GM18517 (cell line): Measurements from ENCODE around the gene ZNF555.

Experiments
- ATAC-seq: cut with Tn5 transposase; IDR thresholded peaks from one replicate; pipeline ENCODE4 v1.9.1; 2021; ENCODE audit warnings: mild to moderate bottlenecking, moderate library complexity; ENCODE audit not compliant: unreplicated experiment

The ZNF555 gene

DNA sequence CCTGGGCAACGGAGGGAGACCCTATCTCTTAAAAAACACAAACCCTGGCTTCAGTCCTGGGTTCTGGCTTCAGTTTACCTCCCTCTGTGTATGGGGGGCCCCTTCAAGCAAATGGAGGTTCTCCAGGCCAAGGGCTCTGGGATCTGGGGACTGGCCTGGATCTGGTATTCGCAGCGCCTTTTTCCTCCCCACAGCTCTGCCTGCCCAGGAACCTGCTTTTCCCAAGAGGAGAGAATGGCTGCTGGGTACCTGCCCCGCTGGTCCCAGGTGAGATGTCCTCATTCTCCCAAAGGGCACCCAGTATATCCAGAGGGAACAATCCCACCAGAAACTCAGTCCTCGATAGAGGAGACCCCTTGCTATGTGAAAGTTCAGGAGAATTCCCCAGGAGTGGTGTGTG, 18.4 kb upstream of the ZNF555 start:
- no peak for ATAC-seq

DNA sequence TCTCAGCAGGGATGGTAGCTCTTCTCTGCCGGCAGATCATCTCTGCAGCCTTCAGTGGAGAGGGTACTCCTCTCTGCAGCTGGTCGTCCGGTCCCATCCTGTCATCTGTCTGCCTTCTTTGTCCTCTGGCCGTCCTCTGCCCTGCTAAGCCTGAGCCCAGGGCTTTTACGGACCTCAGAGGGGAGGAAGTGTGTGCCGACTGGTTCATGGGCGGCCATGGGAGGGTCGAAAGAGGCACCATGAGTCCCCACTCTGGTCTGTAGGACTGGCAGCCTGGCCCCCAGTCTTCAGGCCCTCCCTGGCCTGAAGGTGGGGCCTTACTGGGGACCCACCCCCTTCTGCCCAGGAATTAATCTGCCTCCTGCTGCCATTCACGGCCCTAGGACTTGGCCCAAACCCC, 17.6 kb upstream of the ZNF555 start:
- ATAC-seq, result no peak

DNA sequence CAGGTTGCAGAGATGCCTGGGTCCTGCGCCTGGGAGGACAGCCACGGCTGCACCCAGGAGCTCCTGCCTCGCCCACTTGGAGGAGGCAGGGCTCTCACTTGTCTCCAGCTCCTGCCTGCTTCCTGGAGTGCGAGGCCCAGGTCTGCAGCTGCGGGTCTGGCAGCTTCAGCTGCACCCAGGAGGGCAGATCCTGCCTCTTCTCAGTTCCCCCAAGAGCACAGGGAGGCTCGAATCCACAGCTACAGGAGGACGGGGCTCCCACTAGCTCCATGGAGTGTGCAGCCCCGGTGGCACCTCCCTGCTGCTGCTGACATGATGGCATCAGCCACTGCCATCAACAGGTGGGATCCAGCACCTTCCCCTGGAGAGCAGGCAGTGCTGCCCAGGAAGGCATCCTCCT, 17.1 kb upstream of the ZNF555 start:
- ATAC-seq, result no peak

DNA sequence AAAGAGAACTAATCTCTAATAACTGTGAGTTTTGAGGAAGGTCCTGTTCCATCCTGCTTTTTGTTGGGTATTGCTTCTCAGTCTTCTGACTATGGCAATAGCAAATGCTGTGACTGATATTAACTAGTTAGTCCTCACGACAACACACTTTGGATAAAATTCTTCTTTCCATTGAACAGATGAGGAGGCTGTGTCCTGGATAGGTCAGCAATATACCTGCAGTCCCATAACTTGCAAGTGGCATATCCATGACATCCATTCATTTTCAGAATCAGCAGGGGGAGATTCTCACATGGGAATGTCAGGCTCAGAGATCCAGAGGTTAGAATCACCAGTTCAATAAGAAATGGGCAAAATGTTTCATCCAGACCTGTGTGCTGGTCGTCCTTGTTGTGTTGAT, 14.3 kb upstream of the ZNF555 start:
- no peak for ATAC-seq

DNA sequence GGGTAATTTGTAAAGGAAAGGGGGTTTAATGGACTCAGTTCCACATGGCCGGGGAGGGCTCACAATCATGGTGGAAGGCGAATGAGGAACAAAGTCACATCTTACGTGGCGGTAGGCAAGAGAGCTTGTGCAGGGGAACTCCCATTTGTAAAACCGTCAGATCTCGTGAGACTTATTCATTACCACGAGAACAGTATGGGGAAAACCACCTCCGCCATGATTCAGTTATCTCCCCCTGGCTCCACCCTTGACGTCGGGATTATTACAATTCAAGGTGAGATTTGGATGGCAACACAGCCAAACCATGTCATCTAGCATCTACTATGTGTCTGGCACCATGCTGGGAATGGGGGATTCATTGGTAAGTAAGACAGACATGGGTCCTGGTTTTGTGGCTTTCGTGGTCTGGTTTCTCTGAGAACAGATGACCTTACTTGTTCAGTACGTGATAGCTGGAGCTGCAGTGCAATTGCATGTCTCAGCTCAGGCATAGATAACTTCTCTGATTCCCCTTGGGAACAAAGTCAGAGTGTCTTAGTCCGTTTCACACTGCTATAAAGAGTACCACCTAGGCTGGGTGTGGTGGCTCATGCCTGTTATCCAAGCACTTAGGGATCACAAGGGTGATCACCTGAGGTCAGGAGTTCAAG, 13.3 kb upstream of the ZNF555 start:
- no peak for ATAC-seq

DNA sequence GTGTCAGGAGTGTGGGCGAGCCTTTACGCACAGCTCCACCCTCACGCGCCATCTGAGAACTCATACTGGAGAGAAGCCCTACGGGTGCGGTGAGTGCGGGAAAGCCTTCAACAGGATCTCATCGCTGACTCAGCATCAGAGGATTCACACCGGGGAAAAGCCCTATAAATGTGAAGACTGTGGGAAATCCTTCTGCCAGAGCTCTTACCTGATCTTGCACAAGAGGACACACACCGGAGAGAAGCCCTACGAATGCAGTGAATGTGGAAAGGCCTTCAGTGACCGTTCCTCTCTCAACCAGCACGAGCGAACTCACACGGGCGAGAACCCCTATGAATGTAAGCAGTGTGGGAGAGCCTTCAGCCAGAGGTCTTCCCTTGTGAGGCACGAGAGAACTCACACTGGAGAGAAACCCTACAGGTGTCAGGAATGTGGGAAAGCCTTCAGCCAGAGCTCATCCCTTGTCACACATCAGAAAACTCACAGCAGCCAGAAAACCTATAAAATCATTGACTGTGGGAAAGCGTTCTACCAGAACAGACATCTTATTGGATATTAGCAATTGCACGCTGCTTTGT, 6.9 kb upstream of the ZNF555 start:
- ATAC-seq, result no peak

DNA sequence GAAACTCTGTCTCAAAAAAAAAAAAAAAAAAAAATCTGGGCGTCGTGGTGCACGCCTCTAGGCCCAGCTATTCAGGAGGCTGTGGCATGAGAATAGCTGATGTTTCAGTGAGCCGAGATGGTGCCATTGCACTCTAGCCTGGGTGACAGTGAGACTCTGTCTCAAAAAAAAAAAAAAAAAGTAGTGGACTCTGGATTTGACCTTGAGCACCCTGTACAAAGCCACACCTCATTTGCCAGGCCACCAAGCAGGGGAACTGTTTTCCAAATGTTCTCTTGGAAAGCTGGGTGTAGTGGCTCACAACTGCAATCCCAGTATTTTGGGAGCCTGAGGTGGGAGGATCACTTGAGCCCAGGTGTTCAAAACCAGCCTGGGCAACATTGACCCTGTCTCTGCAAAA, 3.8 kb upstream of the ZNF555 start:
- no peak for ATAC-seq

DNA sequence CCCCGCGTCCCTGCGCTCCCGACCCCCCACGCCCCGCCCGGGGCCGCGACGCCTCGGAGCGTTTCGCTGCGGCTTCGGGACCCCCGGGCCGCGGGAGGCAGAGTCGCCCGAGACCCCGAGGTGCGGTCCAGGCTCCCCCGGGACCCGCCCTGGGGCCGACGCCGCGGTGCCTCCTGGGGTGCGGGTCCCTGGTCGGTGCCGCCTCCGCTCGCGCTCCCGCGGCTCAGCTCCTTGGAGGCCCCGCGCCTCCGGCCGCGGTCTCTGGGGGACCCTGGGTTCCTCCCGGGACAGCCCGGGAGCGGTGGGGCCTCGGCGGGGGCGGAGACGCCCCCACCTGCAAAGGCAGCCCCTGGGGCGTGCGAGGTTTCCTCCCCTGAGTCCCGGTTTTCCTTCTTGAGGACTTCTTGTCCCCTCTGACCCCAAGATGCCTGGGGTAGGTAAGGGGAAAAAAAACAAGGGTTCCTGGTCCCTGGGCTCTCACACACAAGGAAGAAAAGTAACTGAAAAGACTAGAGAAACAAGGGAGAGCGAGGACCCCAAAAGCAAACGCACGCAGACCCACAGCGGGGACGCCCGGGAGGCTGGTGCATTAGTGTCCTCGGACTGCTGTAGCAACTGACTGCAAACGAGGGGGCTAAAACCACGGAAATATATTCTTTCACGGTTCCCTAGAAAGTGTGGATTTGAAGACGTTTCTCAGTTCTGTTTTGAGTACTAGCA, 740 bp downstream of the ZNF555 start:
- no peak for ATAC-seq

DNA sequence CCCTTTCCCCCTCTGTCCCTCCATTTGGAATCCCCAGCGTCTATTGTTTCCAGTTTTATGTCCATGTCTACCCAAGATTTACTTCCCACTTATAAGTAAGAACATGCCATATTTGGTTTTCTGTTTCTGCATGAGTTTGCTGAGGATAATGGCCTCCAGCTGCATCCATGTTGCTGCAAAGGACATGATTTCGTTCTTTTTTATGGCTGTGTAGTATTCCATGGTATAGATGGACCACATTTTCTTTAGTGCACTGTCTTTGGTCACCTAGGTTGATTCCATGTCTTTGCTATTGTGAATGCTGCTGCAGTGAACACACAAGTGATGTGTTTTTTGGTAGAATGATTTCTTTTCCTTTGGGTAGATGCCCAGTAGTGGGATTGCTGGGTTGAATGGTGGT, 3.8 kb downstream of the ZNF555 start:
- no peak for ATAC-seq

DNA sequence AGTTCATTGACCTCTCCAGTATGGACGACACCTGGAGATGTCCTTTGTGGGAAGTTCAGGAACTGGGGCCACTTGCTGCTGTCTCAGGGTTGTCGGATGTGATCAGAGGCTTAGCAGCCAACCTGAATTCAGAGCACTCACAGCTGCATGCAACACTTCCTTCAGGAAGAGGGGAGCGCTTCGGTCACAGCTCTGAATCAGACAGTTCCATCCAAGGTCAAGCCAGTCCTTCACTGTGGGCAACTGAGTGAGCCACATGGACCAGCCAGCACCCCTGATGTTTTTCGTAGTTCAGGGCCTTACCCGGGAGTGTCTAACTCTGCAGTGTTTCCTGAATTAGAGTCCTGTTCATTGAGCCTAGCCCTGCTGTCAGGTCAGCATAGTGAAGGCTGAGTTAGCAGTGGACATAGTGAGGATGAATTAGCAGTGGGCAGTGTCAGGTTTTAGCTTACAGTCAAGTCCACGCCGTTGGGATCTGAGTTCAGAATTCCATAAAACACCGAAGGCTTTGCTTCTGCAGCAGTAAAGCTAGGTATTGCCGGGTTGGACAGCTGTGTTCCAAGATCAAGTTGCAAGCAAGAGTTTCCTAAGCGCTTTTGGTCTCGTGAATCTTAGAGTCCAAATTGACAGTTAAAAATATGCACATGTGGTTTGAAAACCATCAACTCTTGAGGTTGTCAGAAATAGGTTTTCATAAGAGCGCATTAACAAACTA, 5.1 kb downstream of the ZNF555 start:
- no peak for ATAC-seq

DNA sequence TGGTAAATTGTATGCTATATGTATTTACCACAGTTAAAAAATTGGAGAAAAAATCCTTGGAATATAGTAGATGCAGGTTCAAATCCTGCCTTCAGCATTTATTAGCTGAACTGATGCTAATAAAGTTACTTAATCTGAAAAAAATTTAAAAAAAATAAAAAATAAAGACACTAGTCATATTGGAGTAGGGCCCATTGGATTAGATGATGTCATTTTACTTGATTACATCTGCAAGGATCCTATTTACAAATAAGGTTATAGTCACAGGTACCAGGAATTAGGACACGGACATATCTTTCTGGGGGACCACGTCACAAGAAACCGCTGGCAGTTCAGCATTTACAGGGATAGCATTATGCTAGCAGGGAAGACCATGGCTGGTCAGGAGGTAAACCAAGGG, 6.2 kb downstream of the ZNF555 start:
- no peak for ATAC-seq

DNA sequence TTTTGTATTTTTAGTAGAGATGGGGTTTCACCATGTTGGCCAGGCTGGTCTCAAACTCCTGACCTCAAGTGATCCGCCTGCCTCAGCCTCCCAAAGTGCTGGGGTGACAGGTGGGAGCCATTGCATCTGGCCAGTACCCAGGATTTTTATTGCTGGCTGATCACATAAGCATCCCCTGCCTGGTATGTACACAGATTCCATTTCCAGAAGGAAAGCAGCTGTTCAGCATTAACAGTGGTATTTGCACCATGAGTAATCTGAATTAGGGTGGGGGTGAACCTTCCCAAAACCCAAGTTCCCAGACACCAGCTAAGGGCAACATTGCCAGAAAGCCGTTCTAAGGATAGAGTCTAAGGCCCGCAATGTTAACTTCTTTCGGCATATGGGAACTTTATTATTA, 7.3 kb downstream of the ZNF555 start:
- no peak for ATAC-seq

DNA sequence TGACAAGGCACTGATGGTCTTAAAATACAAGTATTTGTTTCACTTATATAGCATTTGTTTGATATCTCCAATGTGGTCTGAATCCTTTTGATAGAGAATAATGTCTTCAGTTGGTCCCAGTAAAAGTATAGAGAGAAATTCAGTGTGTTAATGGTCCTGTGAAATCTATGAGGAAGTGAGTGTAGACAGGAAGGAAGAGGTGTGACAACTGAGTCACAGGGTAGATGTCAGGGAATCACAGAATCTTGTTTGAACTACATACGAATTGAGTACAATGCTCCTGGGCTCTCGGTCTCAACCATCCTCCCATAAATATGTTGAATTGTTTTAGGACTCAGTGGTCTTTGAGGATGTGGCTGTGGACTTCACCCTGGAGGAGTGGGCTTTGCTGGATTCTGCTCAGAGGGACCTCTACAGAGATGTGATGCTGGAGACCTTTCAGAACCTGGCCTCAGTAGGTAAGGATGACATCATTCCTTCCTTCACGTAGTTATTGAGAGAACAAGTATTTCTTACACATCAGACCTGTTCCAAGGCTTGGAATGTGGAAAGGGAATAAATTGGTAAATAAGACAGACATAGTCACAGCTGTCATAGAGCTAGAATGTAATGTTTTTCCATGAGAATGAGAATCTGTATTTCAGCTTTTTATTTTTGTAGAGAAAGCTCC, 9.1 kb downstream of the ZNF555 start:
- ATAC-seq, result no peak

DNA sequence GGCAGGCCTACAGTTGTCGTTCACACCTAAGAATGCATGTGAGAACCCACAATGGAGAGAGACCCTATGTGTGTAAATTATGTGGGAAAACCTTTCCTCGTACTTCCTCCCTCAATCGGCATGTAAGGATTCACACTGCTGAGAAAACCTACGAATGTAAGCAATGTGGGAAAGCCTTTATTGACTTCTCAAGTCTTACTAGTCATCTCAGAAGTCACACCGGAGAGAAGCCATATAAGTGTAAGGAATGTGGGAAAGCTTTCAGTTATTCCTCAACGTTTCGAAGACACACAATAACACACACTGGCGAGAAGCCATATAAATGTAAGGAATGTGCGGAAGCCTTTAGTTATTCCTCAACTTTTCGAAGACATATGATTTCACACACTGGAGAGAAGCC, 11.3 kb downstream of the ZNF555 start:
- ATAC-seq, result no peak

DNA sequence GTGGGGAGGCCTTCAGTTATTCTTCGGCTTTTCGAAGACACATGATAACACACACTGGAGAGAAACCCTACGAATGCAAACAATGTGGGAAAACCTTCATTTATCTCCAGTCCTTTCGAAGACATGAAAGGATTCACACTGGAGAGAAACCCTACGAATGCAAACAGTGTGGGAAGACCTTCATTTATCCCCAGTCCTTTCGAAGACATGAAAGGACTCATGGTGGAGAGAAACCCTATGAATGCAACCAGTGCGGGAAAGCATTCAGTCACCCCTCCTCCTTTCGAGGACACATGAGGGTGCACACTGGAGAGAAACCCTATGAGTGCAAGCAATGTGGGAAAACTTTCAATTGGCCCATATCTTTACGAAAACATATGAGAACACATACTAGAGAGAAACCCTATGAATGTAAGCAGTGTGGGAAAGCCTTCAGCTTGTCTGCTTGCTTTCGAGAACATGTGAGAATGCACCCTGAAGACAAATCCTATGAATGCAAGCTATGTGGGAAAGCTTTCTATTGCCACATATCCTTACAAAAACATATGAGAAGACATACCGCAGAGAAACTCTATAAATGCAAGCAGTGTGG, 11.8 kb downstream of the ZNF555 start:
- no peak for ATAC-seq

DNA sequence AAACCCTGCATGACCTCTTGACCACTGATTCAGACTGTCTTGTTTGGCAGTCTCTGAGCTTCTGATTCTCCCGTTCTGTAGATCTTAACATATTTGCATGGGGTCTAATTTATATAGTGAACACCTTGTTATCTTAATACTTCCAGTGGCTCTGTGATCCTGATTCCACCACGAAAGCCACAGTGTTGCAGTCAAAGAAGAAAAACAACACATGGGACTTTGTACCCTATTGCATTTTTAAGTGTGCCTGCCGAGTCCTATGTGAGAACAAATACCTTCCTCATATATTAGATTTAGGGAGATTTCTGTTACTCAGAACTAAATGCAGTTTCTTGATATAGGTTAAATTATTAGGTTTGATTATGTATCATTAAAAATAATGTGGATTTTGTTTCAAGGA, 13.6 kb downstream of the ZNF555 start:
- ATAC-seq, result no peak

DNA sequence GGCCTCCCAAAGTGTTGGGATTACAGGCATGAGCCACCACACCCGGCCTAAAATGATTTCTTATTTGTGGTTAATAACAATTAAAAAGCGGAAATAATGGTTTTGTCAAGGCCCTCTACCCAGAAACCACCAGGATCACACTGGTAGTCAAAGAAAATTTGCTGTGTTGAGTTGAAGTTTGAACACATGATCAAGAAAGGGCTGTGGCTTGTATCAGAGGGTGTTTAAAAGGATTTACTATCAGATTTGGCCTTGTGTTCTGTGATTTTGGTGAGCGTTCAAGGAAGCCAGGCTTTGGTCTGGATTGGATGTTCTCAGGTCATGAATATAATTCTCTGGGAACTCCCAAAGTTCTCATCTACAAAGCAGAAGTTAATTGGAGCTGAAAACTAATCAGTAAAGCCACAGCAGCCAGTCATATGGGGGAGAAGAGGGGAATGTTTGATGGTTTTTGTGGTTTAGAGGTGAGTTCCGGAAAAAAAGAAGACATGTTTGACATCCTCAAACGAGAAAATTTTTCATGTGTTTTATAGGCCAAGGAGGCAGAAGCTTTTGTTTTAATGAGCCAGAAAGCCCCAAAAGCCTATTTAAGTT, 15.3 kb downstream of the ZNF555 start:
- no peak for ATAC-seq

DNA sequence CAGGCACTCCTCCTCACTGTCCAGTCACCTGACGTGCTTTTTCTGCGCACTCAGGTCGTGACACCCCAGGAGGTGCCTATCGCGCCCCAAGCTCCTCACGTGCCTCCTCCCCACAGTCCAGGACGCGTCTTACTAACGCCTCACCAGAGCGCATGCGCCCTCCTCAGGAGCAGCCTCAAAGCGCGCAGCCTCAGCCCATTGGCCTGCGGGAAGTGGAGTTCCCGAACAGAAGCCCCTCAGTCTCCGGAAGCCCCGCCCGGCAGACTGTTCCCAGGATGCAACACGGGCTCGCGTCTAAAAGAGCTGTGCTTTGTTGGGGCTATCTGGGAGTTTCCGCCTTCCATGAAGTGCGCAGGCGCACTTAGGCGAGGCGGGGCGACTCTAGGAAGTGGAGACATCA, 17.6 kb downstream of the ZNF555 start:
- no peak for ATAC-seq

DNA sequence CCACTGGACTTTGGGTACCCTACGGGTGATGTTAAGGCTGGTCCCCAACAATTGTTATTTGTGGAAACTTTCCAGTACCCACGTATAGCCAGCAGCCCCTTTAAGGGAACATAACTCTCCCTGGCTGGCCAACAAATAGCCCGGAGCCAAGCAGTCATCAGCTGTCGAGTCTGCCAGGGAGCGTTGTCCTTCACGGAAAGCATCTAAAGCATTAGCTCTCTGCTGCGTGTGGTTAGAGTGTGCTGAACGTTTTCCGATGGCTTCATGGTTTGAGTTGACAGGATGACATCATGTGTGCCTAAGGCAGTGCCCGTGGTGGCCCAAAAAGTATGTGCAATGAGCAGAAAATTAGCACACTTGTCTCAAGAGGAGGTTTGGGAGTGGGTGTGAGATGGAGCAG, 22.5 kb downstream of the ZNF555 start:
- ATAC-seq, result no peak

DNA sequence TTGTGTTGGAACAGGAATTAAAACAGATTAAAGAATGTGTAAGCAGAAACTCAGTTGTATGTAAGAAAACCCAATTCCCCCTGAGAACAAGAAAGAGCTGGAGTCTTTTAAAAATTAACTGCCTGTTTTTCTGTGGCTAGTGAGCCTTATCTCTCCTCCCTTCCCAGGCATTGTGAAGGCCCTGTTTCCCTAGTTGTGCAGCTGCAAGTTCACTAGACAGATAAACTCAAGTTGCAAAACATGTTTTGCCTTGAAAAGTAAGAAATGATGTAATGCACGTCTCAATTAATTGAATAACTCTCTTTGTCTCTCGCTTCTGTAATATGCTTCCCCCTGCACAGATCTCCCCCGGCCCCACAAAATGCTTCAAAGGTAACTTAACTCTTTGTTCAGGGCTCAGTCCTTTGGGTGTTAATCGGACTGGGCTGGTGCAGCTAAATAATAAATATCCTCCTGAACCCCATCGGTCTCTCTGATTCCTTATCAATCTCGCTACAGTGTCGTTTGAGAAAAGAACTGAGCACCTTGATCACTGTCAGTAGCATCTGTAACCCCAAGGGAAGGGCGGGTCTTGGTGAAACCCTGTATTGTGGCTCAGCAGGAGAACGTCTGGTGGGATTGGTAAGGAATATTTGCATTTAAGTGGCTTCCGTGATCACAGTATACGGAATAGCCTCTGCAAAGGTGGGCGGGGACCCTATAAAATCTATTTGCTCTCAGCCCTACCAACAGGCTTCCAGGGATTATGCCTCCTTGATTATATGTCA, 24.2 kb downstream of the ZNF555 start:
- ATAC-seq, result no peak
